Activated CD4-positive, alpha-beta T cell treated with anti-CD3 and anti-CD28 coated beads, Interleukin-2, amount 50 U/mL, for 1 hour (primary cell): ENCODE data around the gene IDNK.
A peak's percentile ranks its signal among the peaks of the same experiment; 100 is the strongest.
"Not testable (repeated sequence)": the region's sequence is repeated elsewhere in the genome, so short reads cannot be mapped to it uniquely, and the experiment has no call there.

Experiments
- DNase-seq: peaks from one replicate; pipeline ENCODE4 v3.0.0-alpha.2; 2020

The IDNK gene

DNA sequence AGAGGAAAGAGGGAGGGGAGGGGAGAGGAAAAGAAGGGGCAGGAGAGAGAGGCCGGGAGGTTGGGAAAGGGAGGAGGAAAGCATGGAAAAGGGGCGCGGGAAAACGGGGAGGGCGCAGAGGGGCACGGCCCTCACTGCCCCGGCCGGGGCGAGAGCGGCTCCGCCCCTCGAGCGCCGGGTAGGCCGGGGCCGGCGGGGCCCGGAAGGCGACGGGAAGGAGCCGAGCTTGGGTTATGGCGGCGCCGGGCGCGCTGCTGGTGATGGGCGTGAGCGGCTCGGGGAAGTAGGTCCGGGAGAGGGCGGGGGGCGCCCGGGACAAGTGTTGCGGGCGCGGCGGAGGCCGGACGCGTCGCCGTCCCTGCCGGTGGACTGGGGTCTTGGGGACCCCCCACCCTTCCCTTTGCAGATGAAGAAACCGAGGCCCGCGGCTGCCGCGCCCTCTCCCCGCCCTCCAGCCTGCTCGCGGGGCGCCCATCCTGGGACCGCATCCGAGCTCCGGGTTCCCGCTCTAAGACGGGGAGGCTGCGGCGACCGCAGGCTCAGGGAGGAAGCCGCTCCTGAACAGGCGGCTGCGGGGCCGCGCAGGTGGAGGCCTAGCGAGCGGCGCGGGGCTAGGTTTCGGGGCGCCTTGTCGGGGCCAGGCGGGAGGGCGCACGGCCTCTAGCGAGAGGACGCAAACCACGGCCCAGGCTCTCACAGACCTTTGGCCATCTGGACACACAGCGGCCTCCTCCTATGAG lies at the start of gene IDNK:
Gene IDNK (plus strand): TSS at position 205 of the 740 bp plus-strand sequence. CDS start 29 bp downstream, at position 234.
- peak; percentile 54 for DNase-seq

DNA sequence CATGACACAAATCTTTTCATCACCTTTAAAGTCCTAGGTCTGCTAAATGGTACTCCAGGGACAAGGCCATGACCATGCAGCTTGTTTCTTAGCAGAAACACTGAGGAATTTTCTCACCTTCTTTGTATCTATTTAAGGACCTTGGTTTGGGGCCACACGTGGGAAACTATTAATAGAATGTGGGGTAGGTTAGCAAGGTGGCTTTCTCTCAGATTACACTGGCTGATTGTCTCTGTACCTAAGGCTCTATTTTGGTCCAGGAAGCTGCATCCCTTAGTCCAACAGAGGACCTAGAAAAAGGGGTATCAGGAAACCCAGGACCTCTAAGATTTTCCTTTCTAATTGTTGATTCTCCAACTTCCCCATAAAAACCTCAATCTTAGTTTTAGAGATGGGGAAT lies 48.5 kb upstream of the IDNK start:
- DNase-seq: no peak

DNA sequence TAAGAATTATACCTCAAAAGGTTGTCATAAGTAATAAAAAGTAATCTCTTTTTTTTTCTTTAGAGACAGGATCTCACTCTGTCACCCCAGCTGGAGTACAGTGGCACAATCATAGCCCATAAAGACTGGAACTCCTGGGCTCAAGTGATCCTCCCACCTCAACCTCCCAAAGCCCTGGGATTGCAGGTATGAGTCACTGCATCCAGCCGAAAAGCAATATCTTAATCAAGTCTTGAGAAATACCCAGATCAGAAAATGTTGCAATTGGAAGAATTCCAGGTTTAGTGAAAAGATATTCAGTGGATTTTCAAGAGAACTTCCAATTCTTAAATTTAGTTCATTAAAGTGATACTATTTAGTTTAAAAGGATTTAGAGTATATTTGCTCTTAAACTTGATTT lies 40.9 kb upstream of the IDNK start:
- no peak for DNase-seq

DNA sequence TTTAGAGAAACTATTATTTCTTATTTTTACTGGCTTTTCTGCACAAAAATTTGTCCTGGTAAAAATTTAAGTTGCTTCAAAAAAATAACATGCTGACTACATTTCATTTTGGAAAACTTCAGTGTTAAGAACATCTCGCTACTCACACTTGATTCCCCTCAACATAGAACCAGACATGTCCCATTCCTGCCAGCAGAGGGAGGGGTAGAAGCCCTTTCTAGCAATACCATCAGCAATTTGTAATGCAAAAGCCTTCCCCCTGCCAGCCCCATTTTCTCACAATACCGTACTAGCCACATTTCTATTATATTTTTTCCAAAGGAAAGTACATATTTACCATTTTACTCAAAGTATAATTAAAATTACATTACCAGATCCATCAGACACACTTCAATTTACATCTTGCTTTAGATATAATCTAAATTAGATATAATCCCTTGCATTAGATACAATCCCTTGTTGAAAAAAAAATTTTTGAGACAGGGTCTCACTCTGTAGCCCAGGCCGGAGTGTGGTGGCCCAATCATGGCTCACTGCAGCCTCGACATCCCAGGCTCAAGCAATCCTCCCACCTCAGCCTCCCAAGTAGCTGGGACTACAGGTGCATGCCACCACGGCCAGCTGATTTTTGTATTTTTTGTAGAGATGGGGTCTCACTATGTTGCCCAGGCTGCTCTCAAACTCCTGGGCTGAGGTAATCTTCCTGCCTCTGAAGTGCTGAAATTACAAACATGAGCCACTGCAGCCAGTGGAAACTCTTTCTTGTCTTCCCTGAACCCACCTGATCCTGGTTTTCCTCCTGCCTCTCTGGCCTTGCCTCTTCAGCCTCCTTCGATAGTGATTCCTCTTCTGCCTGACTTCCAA lies 39.6 kb upstream of the IDNK start:
- peak; percentile 28 for DNase-seq

DNA sequence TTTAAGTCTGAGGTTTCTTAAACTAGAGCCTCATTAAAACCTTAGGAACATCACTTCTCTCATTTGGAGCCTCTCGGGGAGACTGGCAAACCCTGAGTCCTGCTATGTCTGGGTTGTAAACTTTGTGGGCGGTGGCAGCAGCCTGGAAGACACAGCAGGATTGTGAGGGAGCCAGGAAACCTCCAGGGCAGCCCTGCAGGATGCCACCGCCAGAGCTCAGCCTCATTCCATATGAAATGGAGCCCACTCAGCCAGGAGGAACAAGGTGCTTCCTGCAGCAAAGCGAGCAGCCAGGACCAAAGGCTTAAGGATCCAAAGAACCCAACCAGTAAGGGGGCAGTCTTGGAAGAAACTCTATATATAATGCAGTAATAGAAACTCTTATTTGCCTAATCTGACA lies 37.9 kb upstream of the IDNK start:
- DNase-seq: no peak

DNA sequence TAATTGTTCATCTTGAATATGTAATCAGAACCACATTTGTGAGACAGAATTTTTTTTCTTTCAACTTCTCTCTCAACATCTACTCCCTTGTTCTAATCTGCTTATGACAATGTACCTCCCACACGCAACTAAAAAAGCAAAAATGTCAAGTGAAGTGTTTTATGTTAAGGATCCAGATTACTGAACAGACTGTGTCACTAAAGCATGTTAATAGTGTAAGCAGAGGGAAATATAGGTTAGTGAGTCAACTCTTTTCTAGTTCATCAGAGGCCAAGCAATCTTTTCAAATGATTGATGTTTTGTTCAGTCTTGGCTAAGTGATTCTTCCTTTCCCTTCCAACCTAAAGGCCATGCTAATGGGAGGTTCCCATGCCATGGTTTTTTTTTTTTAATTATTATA lies 34.7 kb upstream of the IDNK start:
- DNase-seq: no peak

DNA sequence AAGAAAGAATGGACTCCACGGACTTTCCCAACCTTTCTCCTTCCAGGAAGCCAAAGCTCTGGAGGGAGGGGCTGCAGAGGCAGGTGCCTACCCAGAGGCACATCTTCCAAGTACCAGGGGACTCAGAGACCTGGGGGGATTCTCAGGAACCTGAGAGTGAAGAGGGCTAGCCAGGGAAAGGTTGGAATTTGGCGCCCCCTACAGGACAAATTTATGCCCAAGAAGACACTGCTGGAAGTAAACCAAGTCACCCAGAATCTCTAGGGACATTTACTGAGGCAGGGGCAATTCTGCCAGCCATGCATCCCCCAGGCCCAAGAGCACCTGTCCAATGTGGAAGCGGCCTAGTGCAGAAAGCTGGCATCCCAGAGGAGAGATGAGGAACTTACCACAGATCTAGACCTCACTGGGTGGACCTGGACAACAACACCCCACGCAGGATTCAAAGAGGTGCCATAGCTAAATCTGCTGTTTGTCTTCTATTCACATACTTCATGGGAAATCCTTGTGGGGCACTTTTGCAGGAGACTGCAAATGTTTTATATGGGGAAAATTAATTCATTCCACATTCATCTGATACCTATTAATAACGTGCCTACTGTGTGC lies 25.9 kb upstream of the IDNK start:
- peak; percentile 18 for DNase-seq

DNA sequence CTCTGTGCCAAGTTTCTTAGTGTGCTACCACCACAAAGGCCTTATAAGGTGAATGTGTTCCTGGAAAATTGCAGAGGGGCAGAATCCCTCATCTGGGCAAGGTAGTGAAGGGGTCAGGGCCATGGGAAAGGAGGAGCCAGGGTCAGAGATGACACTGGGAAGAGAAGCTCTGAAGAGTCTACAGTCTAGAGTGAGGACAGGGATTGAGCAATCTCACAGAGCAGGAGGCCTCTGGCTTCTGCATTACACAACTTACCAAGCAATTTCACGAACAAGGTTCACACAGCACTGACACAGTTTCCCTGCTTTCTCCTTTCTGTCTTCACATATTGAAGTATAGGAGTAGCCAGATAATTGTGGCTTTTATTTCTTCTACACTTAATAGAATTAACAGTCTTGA lies 24.5 kb upstream of the IDNK start:
- no peak for DNase-seq

DNA sequence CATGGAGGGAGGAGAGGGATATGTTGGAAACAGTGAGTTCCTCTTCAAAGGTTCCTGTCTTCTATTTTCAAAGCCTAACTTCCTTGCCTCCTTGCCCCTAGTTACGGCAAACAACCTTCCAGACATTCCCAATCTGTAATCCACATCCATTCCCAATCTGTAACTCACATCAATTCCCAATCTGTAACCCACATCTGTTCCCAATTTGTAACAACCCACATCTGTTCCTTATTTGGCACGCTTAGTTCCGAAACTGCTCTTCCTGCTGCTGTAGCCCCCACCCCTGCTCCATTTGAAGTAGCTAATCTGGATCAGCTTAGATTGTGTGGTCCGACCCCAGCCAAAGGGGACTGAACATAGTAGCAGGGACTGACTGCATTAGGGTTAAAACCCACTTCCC lies 23.9 kb upstream of the IDNK start:
- no peak for DNase-seq

DNA sequence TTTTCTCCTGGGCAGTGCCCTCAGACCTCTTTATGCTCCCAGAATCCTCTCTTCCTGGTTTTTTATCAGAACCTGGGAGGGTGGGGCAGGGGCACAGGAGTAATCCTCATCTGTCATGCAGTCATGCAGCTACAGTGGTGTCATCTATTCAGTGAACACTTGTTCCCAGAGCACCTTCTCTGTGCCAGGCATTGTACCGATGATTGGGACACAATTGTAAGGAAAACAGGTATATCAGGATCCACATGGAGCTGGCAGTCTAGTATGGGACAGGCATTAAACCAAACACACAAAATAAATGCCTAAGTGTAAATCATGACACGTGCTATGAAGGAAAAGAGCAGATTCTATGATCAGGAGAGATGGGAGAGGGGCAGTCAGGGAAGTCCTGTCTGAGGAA lies 21.5 kb upstream of the IDNK start:
- no peak for DNase-seq

DNA sequence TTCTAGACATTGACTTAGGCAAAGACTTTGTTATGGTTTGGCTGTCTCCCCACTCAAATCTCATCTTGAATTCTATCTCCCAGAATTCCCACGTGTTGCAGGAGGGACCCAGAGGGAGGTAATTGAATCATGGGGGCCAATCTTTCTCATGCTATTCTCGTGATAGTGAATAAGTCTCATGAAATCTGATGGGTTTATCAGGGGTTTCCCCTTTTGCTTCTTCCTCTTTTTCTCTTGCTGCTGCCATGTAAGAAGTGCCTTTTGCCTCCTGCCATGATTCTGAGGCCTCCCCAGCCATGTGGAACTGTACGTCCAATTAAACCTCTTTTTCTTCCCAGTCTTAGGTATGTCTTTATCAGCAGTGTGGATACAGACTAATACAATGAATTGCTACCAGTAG lies 15.3 kb upstream of the IDNK start:
- not testable (repeated sequence) for DNase-seq

DNA sequence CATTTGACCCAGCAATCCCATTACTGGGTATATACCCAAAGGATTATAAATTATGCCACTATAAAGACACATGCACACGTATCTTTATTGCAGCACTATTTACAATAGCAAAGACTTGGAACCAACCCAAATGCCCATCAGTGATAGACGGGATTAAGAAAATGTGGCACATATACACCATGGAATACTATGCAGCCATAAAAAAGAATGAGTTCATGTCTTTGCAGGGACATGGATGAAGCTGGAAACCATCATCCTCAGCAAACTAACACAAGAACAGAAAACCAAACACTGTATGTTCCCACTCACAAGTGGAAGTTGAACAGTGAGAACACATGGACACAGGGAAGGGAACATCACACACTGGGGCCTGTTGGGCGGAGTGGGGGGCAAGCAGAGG lies 9.6 kb upstream of the IDNK start:
- DNase-seq: not testable (repeated sequence)

DNA sequence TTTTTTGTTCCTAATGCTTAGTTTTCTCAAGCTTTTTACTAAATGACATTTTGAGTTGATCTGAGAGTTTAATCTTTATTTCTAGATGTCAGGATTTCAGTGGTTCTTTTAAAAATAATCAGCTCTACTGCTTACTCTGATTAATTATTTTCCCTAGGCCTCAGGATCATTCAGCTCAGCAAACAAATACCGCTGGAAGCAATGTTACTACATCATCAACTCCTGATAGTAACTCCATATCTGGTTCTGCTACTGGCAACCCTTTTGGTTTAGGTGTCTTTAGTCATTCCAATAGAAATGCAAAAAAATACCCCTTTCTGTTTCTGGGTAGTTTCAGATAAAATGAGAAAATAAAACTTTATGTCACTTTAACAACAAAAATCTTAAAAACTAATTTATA lies 5.6 kb upstream of the IDNK start:
- no peak for DNase-seq

DNA sequence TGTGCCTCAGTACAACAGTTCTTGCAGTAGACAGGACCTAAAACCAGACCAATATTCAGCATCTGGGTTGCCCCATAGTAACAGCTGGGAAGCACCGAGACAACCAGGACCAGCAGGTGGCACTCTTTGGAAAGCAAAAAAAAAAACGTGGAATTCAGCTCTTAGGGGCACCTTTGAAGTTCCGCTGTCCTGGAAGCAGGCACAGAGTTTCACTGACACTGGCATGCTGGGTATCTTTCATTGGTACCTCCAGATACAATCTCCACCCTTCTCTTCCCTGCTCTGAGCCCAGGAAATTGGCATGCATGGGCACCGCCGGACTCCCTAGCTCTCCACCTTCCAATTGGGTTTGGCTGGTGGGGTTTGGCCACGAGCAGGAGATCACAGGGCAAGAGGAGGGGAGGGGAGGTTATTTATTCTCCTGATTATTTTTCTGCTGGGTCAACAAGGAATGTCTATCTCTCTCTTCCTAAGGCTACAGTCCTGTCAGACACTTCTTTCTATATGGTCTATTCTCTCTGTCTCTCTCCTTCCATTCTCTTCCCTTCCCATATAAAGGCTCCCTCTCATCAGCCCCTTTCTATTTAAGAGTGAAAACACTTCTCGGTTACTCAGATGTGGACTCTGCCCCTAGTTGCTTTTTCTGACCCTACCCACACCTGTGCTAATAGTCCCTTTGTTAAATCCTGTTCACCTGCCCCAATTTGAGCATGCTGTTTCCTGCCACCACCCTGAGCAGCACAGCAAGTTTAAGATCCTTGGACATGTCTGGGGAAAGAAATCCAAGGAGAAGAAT lies 1.9 kb upstream of the IDNK start:
- DNase-seq: peak; percentile 35

DNA sequence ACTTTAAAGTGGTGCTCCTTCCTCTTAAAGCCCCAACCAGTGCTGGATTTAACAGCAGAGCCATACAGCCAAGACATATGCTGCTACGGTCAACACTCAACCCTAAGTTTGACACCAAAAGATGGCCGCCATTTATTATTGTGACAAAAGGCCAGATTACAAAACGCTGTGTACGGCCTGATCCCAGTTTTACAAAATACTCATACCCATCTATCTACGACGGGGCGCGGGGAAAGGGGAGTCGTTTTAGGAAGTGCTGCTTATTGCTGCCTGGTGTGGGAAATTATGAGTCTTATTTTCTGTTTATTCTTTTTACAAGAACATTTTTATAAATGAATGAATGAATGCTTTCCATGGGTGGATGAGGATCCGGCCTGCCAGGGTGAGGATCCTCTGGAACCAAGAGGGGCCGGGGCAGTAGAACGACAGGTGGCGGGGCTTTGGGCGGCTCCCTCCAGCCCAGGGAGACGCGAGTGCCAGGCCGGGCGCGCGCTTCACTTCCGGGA lies 457 bp upstream of the IDNK start:
- DNase-seq: no peak

DNA sequence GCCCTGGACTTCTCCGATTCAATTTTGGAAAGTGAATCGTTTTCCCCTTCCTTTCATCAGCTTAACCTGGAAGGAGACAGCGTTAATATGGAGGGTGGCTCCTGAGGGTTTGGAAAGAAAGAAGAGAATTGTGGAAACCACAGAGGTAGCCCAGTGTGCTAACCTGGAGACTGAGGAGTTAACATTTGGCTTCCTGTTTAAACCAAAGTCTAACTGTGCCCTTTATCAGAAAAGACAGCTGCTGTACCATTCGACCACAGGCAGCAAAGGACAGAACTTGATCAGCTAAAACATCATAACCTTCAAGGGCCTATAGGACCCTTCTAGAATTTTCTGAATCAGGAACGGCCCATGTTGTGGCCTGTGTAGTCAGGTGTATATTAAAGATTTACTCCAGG lies 735 bp downstream of the IDNK start:
- no peak for DNase-seq

DNA sequence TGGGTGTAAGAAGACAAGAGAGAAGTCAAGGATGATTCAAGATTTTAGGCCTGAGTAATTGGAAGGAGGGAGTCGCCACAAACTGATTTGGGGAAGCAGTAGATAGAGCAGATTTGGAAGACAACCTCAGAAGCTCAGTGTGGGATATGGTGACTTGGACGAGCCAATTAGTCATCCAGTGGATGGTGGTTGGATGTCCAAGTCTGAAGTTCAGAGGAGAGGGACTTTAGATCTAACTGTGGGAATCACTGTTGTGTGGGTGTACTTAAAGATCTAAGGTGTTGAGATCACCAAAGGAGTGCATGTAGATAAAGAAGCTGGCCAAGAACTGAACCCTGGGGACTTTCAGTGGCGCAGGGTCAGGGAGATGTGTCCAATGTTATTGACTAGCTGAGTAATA lies 2.2 kb downstream of the IDNK start:
- DNase-seq: no peak

DNA sequence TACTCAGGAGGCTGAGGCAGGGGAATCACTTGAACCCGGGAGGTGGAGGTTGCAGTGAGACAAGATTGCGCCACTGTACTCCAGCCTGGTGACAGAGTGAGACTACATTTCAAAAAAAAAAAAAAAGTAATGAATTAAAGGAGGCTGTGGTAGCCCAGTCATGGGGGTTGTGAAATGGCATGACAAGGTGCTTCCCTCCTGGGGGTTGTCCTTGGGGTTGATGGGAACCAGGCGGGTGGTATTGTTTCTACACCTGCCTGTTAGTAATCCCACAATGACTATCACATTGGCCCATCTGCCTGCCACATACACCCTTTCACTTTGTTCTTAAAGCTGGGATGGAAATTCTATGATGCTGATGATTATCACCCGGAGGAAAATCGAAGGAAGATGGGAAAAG lies 5.6 kb downstream of the IDNK start:
- no peak for DNase-seq

DNA sequence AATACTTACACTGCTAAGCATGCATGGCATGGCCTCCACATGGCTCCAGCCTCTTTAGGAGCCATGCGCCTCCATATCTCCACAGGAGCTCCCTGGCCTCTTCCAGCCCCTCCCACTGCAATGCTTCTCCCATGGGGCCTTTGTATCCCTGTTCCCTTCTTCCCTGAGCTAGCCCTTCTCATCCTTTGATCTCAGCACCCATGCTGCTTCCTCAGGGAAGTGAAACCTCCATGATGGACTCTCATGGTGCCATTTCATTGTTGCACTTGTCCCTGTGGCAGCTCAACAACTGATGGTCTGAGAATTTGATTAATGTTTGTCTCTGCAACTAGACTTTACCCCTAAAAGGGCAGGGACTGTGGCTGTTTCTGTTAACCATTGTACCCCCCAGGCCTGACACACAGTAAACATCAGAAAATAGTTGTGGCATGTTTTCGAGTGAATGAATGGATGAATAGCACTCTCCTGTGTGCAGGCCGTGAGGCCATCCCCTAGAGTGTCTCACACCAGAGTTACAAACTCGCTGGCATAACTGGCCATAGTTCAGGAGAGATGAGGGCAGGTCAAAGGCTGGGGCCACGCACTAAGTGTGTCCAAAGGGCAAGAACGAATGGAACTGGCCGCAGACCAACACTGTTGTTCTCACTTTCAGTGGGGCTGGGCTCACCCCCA lies 6.6 kb downstream of the IDNK start:
- DNase-seq: no peak

DNA sequence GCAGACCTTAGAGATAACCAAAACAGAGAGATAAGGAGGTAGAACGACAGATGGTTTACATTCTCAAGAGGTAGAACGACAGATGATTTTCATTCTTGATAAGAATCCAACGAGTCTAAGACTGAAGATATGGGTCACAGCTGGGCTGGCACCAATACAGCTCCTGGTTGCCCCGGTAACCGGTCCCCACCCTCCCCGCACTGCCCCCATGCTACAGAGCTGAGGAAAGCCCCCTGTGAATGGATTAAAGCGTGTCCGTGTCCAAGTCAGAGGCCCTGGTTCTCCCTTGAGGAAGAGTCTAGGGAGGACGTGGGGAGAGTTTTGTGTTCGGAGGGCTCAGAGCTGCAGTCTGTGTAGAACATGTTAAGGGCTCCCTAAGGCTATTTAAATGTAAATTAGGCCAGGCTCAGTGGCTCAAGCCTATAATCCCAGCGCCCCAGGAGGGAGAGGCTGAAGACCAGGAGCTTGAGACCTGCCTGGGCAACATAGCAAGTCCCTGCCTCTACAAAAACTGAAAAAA lies 8.1 kb downstream of the IDNK start:
- no peak for DNase-seq

DNA sequence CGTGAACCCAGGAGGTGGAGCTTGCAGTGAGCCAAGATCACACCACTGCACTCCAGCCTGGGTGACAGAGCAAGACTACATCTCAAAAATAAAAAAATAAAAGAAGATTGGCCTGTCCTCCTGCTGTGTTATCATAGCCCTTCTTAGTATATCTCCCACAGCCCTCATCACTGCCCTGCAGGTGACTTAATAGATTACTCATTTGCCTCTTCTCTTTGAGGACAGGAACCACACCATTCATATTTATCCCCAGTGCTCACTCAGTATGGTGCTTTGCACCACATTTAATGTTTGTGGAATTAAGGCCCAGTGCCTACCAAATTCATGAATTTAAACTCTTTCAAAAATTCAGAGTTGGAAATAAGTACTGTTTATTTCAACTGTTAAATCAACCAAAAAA lies 10.3 kb downstream of the IDNK start:
- no peak for DNase-seq

DNA sequence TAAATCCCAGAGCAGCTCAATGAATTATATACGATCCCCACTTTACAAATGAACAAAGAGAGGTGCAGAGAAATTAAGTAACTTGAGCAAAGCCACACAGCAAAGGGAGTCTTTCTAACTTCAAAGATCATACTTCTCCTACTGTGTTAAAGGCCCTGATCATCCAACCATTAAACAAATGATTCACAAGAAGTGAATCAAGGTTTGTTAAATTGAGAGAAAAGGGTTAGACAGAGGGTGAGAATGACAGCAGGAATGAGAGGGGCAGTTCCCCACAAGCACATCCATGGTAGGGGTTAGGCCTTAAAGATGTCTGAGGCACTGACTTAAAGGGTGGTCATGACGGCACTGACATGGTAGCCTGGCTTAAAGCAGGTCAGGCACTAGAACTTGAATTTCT lies 10.7 kb downstream of the IDNK start:
- no peak for DNase-seq
